HG03439 (cell line): ENCODE measurements around the gene SLC25A47.
"Not testable (repeated sequence)": the region's sequence is repeated elsewhere in the genome, so short reads cannot be mapped to it uniquely, and the experiment has no call there.

Experiments
- ATAC-seq: cut with Tn5 transposase; IDR thresholded peaks from one replicate; pipeline ENCODE4 v1.9.1; 2021; ENCODE audit warnings: mild to moderate bottlenecking, moderate library complexity; ENCODE audit not compliant: unreplicated experiment

SLC25A47 gene

GRCh38 chr14:100342826-100343225 lies 19.7 kb downstream of the SLC25A47 start:
- not testable (repeated sequence) for ATAC-seq

DNA sequence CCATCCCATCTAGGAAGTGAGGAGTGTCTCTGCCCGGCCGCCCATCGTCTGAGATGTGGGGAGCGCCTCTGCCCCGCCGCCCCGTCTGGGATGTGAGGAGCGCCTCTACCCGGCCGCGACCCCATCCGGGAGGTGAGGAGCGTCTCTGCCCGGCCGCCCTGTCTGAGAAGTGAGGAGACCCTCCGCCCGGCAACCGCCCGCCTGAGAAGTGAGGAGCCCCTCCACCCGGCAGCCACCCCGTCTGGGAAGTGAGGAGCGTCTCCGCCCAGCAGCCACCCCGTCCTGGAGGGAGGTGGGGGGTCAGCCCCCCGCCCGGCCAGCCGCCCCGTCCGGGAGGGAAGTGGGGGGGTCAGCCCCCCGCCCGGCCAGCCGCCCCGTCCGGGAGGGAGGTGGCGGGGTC lies 21.5 kb downstream of the SLC25A47 start:
- not testable (repeated sequence) for ATAC-seq

DNA sequence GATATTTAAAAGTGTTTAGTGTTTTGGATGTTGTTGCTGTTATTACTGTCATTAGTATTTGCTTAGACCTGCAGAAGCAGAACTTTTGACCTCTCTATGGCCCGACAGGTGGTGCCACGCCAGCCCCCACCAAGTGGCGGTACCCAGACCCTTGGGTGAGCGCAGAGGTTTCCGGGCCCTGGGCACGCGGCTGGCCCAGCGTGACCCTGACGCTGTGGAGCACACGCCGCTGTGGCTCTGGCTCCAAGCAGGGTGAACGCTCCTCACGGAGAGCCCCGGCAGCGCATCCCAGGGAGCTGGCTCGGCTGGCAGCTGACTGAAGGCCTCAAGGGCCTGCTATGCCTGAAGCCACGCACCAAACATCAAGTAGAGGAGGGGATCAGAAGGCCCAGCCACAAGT lies 22.6 kb downstream of the SLC25A47 start:
- ATAC-seq = no peak

DNA sequence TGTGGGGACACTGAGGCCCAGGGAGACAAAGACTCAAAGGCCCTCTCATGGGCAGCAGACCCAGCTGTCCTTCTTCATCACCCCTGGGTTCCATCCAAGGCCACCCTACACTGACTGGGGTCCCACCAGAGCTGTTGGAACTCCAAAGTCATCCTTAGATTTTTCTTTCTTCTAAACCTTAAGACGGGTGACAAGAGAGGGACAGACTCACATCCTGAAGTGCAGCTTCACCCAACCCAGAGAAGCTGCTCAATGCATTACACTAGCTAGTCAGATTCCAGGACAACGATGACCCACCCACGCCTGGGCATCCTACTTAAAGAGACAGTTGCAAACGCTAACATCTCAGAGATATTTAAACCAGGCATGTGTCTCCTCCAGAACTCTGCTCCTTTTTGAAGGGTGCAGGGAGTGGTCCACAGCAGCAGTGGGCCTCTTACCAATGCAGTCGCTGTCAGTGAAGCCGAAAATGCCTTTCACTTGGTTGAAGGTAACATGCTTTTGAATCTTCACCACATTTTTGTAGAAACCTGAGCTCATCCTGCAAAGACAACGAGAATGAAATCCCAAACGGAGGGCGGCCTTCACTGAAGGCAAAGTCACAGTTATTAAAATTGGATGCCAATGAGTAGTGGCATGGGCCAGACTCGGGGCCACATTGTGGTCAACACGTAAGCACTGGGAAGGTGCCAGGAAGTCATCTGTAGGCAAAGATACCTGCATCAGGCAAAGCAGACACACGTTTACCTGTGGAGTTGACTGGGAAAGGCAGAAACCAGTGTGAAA lies 23.4 kb downstream of the SLC25A47 start:
- ATAC-seq = no peak

DNA sequence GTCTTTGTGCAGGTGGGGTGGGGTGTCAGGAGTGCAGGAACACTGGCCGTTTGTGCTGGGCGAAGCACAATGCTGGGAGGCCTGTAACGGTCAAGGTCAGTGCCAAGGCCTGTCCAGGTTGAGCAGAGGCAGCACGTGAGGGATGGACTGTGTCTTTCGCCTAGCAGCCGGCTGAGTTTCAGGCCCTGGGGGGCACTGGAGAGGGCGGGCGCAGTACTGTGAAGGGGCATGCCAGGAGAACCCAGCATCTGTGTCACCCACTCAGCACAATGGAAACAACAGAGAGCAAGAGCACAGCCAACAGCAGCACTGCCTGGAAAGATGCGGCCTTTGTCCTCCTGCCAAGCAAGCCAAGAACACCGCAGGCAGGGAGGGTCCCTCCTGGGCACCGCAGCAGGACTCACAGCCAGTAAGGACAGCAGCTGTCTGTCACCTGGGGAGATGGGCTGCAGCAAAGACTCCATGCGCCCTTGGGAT lies 25.2 kb downstream of the SLC25A47 start:
- ATAC-seq = no peak

- no peak for ATAC-seq
Measured at GRCh38 chr14:100348784-100349685, 25.9 kb downstream of the SLC25A47 start.

DNA sequence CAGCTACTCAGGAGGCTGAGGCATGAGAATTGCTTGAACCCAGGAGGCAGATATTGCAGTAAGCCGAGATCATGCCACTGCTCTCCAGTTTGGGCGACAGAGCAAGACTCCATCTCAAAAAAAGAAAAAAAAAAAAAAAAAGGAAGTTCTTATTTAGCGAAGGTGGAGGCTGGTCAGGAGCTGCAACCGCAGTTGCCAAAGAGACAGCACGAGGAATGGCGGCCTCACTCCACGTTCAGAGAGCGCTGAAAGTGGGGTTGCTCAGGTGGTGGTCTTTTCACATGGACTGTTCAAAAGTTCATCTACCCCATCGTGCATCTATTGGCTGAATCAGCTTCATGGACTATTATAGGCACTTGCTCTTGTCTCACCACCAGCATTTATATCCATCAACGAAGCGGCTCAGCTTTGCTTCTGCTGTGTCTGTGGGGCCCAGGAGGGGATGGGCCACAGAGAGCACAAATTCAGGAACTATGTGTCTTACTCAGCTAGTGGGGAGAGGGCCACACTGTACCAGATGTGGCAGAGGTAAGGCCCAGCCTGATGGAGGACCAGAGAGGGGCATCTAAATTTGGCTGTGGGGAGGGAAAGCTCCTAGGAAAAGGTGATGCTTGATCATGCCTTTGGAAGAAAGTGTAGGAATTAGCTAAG lies 27.3 kb downstream of the SLC25A47 start:
- no peak for ATAC-seq

DNA sequence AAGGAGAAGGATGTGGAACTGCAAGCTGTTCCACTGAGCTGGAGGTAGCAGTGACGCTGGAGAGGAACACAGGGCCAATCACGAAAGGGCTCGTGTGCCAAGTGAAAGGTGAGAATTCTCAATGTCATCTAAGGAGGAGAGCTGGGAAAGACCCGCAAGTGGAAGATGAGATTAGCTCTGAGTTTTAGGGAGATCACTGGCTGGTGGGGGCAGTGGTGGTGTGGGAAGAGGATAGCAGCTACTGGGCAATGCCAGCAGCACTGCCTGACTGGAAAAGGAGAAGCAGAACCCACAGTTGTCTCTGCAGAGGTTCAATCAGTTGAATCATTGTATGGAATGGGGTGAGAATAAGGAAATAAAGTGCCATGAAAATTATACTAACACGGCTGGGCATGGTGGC lies 27.8 kb downstream of the SLC25A47 start:
- no peak for ATAC-seq

DNA sequence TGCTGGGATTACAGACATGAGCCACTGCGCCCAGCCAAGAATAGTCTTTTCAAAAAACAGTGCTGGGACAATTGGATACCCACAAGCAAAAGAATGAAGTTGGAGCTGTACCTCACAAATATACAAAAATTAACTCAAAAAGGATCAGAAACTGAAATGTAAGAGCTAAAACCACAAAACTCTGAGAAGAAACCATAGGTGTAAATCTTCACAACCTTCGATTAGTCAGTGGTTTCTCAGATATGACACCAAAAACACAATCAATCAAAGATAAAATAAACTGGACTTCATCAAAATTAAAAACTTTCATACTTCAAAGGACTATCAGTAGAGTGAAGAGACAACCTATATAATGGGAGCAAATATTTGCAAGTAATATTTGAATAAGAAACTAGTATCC lies 35.3 kb downstream of the SLC25A47 start:
- ATAC-seq = no peak

GRCh38 chr14:100359111-100359510 lies 36.0 kb downstream of the SLC25A47 start:
- ATAC-seq = no peak

DNA sequence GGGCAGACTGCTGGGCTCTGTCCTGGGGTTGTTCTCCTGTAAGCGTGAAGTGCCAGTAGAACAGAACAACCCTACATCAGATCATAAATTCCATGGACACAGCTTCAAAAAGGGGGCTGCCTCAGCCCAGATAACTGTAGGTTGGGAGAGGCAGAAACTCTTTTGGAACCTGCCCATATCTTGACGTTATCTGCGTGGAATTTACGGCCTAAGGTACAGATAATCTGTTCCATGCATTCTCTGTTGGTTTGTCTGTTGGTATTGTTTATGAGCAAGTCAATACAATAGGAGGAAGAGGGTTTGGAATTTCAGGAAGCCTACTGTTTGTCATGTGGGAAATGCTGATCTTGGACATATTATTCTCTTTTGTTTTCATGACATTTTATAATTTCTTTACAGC lies 36.7 kb downstream of the SLC25A47 start:
- ATAC-seq = no peak

DNA sequence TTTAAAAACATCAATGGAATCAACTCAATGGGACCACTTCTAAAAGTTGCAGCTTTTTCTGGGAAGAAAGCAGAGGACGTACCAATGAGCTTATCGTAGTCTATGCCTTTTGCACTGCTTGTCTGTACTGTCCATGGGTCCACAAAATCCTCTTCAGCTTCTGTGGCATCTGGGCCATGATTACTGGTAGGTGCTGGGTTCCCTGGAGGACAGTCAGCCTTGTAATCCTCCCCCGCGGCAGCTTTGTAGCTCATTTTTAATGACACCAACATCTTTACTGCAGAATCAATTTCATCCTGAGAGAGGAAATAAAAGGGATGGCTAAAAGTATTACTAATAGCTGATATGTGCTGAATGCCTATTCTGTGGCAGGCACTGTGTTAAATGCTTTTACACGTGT lies 38.5 kb downstream of the SLC25A47 start:
- ATAC-seq = no peak

- no peak for ATAC-seq
Measured at GRCh38 chr14:100362311-100362927, 39.3 kb downstream of the SLC25A47 start.

DNA sequence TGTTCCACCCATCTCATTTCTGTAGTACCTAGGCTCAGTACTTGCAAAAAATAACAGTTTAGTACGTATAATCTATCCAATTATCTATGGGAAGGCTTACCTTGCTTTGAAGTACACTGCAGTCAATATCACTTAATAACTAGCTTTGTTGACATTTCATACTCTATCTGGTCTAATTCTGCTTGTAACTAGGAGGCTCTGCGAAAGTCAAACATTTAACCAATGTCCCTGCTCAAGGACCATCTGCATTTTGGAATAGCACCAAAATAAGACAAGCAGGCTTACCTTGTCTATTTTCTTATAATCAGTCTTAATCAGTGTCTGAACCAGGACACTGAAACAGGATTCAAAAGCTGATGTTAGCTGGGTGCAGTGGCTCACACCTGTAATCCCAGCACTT lies 39.9 kb downstream of the SLC25A47 start:
- no peak for ATAC-seq

DNA sequence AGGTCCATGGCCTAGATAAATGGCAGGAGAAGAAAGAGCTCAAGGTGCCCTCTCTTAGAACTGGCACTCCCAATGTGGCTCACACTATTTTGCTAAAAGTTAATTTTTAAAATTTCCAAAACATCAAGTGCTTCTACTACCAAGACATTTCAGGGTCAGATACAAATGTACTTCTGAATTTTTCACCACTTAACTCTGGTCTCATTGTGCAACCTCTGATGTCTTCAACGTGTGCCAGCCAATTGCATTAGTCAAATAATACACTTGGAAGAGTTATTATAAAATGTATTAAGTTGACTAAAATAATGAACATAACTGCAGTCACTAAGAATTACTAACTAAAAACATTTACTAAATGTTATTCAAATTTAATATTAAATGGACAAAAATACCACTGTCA lies 41.3 kb downstream of the SLC25A47 start:
- no peak for ATAC-seq

- ATAC-seq = no peak
Measured at GRCh38 chr14:100365741-100366140, 42.6 kb downstream of the SLC25A47 start.

- no peak for ATAC-seq
Measured at GRCh38 chr14:100369019-100369418, 45.9 kb downstream of the SLC25A47 start.

- no peak for ATAC-seq
Measured at GRCh38 chr14:100370003-100370402, 46.9 kb downstream of the SLC25A47 start.

- ATAC-seq = no peak
Measured at GRCh38 chr14:100371773-100372172, 48.6 kb downstream of the SLC25A47 start.

- ATAC-seq = no peak
Measured at GRCh38 chr14:100372357-100373048, 49.4 kb downstream of the SLC25A47 start.
